ENCODE measurements around the gene REXO5.
"Not testable (repeated sequence)": the region's sequence is repeated elsewhere in the genome, so short reads cannot be mapped to it uniquely, and the experiment has no call there.

REXO5 gene

GRCh38 chr16:20850981-20851380 is 44.7 kb downstream of the REXO5 start:
- DNase-seq (ENCODE audit: low spot score): no peak

GRCh38 chr16:20851601-20852000 is 45.3 kb downstream of the REXO5 start:
- no peak for DNase-seq (ENCODE audit: low spot score)

GRCh38 chr16:20853143-20853542 is 46.8 kb downstream of the REXO5 start:
- DNase-seq (ENCODE audit: low spot score): no peak

GRCh38 chr16:20853981-20854620 is 47.8 kb downstream of the REXO5 start:
- DNase-seq (ENCODE audit: low spot score): no peak

- no peak for DNase-seq (ENCODE audit: low spot score)
Measured at GRCh38 chr16:20854963-20855362, 48.6 kb downstream of the REXO5 start.

GRCh38 chr16:20857281-20857680 is 51.0 kb downstream of the REXO5 start:
- no peak for DNase-seq (ENCODE audit: low spot score)

- no peak for DNase-seq (ENCODE audit: low spot score)
Measured at GRCh38 chr16:20859229-20859628, 52.9 kb downstream of the REXO5 start.

GRCh38 chr16:20859699-20860098 is 53.4 kb downstream of the REXO5 start:
- no peak for DNase-seq (ENCODE audit: low spot score)

- no peak for DNase-seq (ENCODE audit: low spot score)
Measured at GRCh38 chr16:20860361-20860760, 54.0 kb downstream of the REXO5 start.

- not testable (repeated sequence) for DNase-seq (ENCODE audit: low spot score)
Measured at GRCh38 chr16:20860995-20861394, 54.7 kb downstream of the REXO5 start.

GRCh38 chr16:20862162-20862960 is 56.0 kb downstream of the REXO5 start:
- DNase-seq (ENCODE audit: low spot score): no peak

GRCh38 chr16:20864376-20864775 is 58.0 kb downstream of the REXO5 start:
- not testable (repeated sequence) for DNase-seq (ENCODE audit: low spot score)

GRCh38 chr16:20865420-20866131 is 59.2 kb downstream of the REXO5 start:
- no peak for DNase-seq (ENCODE audit: low spot score)

- DNase-seq (ENCODE audit: low spot score): peak; percentile 68
Measured at GRCh38 chr16:20866145-20866772, 59.9 kb downstream of the REXO5 start.

- DNase-seq (ENCODE audit: low spot score): no peak
Measured at GRCh38 chr16:20866801-20867200, 60.5 kb downstream of the REXO5 start.

- DNase-seq (ENCODE audit: low spot score): no peak
Measured at GRCh38 chr16:20867585-20867984, 61.3 kb downstream of the REXO5 start.

- no peak for DNase-seq (ENCODE audit: low spot score)
Measured at GRCh38 chr16:20868890-20869289, 62.6 kb downstream of the REXO5 start.

GRCh38 chr16:20870122-20870820 is 63.9 kb downstream of the REXO5 start:
- no peak for DNase-seq (ENCODE audit: low spot score)

- no peak for DNase-seq (ENCODE audit: low spot score)
Measured at GRCh38 chr16:20871258-20871657, 64.9 kb downstream of the REXO5 start.

GRCh38 chr16:20871941-20872815 is 65.9 kb downstream of the REXO5 start:
- DNase-seq (ENCODE audit: low spot score): no peak

- DNase-seq (ENCODE audit: low spot score): no peak
Measured at GRCh38 chr16:20873331-20873730, 67.0 kb downstream of the REXO5 start.
